H9 (cell line): ENCODE data around the gene MKI67. TPM values are rescaled to one million over a fixed set of nuclear protein-coding genes. Genes with fewer than 3 reads are reported as not detected.

ENCODE experiments used
- DNase-seq: peaks from one replicate; pipeline ENCODE4 v3.0.0-alpha.2; 2017
- H2AFZ ChIP-seq: one replicate; pipeline ENCODE4 v1.6.1; 2013; ENCODE audit warnings: mild to moderate bottlenecking, low read length, control low read depth, moderate library complexity
- H2AK5ac ChIP-seq: 2 replicates; pipeline ENCODE4 v1.6.1; 2013; ENCODE audit warnings: low read length, control low read depth, mixed read lengths; ENCODE audit not compliant: insufficient read length
- H2BK120ac ChIP-seq: one replicate; pipeline ENCODE4 v1.6.1; 2013; ENCODE audit warnings: low read depth, mild to moderate bottlenecking, low read length, control low read depth, inconsistent platforms; ENCODE audit not compliant: poor library complexity, severe bottlenecking
- H2BK12ac ChIP-seq: 2 replicates; pipeline ENCODE4 v1.6.1; 2013; ENCODE audit warnings: low read length, control low read depth, mixed read lengths, low read depth; ENCODE audit not compliant: insufficient read length
- H2BK15ac ChIP-seq: 2 replicates; pipeline ENCODE4 v1.6.1; 2013; ENCODE audit warnings: low read depth, low read length, control low read depth
- H2BK20ac ChIP-seq: one replicate; pipeline ENCODE4 v1.6.1; 2013; ENCODE audit warnings: low read depth, mild to moderate bottlenecking, low read length, control low read depth, inconsistent platforms; ENCODE audit not compliant: poor library complexity, severe bottlenecking
- H2BK5ac ChIP-seq: 2 replicates; pipeline ENCODE4 v1.6.1; 2013; ENCODE audit warnings: low read length, control low read depth, mixed read lengths; ENCODE audit not compliant: insufficient read length
- H3K14ac ChIP-seq: 2 replicates; pipeline ENCODE4 v1.6.1; 2013; ENCODE audit warnings: low read length, control low read depth; ENCODE audit not compliant: insufficient read depth
- H3K18ac ChIP-seq: 2 replicates; pipeline ENCODE4 v1.6.1; 2013; ENCODE audit warnings: low read depth, mild to moderate bottlenecking, mixed read lengths, low read length, control low read depth; ENCODE audit not compliant: insufficient read length
- H3K23ac ChIP-seq: 2 replicates; pipeline ENCODE4 v1.6.1; 2013; ENCODE audit warnings: low read length, control low read depth, mixed read lengths, low read depth; ENCODE audit not compliant: insufficient read length
- H3K23me2 ChIP-seq: 2 replicates; pipeline ENCODE4 v1.6.1; 2013; ENCODE audit warnings: low read depth, mild to moderate bottlenecking, mixed read lengths, low read length, control low read depth; ENCODE audit not compliant: insufficient read length, poor library complexity, severe bottlenecking
- H3K27ac ChIP-seq: 2 replicates; pipeline ENCODE4 v1.5.1; 2013; ENCODE audit warnings: low read length, control low read depth, mixed read lengths, low read depth; ENCODE audit not compliant: insufficient read length
- H3K27me3 ChIP-seq: 2 replicates; pipeline ENCODE4 v1.6.1; 2013; ENCODE audit warnings: low read length, control low read depth, inconsistent platforms; ENCODE audit not compliant: insufficient read depth
- H3K4ac ChIP-seq: 2 replicates; pipeline ENCODE4 v1.6.1; 2013; ENCODE audit warnings: low read depth, mild to moderate bottlenecking, control low read depth, inconsistent platforms, low read length, moderate library complexity
- H3K4me1 ChIP-seq: 2 replicates; pipeline ENCODE4 v1.6.1; 2013; ENCODE audit warnings: low read length, control low read depth, inconsistent platforms; ENCODE audit not compliant: insufficient read depth
- H3K4me2 ChIP-seq: 2 replicates; pipeline ENCODE4 v1.6.1; 2013; ENCODE audit warnings: low read length, control low read depth, mixed read lengths; ENCODE audit not compliant: insufficient read length, insufficient read depth
- H3K56ac ChIP-seq: 2 replicates; pipeline ENCODE4 v1.6.1; 2013; ENCODE audit warnings: low read depth, mild to moderate bottlenecking, mixed read lengths, low read length, control low read depth; ENCODE audit not compliant: insufficient read length
- H3K79me1 ChIP-seq: 2 replicates; pipeline ENCODE4 v1.6.1; 2013; ENCODE audit warnings: low read depth, mild to moderate bottlenecking, moderate library complexity, low read length, control low read depth, inconsistent platforms; ENCODE audit not compliant: insufficient read depth, poor library complexity, severe bottlenecking
- H3K79me2 ChIP-seq: 2 replicates; pipeline ENCODE4 v1.6.1; 2013; ENCODE audit warnings: low read length, control low read depth, inconsistent platforms; ENCODE audit not compliant: insufficient read depth
- H3K9ac ChIP-seq: 2 replicates; pipeline ENCODE4 v1.6.1; 2013; ENCODE audit warnings: low read length, control low read depth, mixed read lengths; ENCODE audit not compliant: insufficient read length; ENCODE audit errors: extremely low read depth
- H3K9me3 ChIP-seq: one replicate; pipeline ENCODE4 v1.6.1; 2013; ENCODE audit warnings: low read depth, low read length, inconsistent platforms; ENCODE audit not compliant: control insufficient read depth
- H3T11ph ChIP-seq: one replicate; pipeline ENCODE4 v1.6.1; 2013; ENCODE audit warnings: mild to moderate bottlenecking, low read length, control low read depth, inconsistent platforms
- H4K20me1 ChIP-seq: one replicate; pipeline ENCODE4 v1.6.1; 2013; ENCODE audit not compliant: control insufficient read depth, insufficient read length, insufficient read depth
- H4K5ac ChIP-seq: 2 replicates; pipeline ENCODE4 v1.6.1; 2013; ENCODE audit warnings: low read depth, mild to moderate bottlenecking, mixed read lengths, low read length, control low read depth; ENCODE audit not compliant: insufficient read length
- H4K8ac ChIP-seq: replicated peaks from 2 replicates; pipeline ENCODE4 v1.6.1; 2013; ENCODE audit warnings: low read length, control low read depth, mixed read lengths, low read depth; ENCODE audit not compliant: insufficient read length
- H4K91ac ChIP-seq: 2 replicates; pipeline ENCODE4 v1.6.1; 2013; ENCODE audit warnings: low read depth, mild to moderate bottlenecking, moderate library complexity, mixed read lengths, low read length, control low read depth; ENCODE audit not compliant: insufficient read length
- H3K27ac Mint-ChIP-seq, 3 experiments: 2 replicates in 2 of 3; 3 replicates in 1 of 3; pipeline ENCODE4 v1.8.0; 2020 to 2021; ENCODE audit warnings: mixed read lengths in 3 of 3, mild to moderate bottlenecking in 1 of 3, moderate library complexity in 1 of 3
- H3K27me3 Mint-ChIP-seq: 2 replicates; pipeline ENCODE4 v1.8.0; 2021; ENCODE audit warnings: low read depth, mild to moderate bottlenecking, moderate library complexity, mixed read lengths
- H3K36me3 Mint-ChIP-seq, 3 experiments: 2 replicates in 2 of 3; 3 replicates in 1 of 3; pipeline ENCODE4 v1.8.0; 2020 to 2021; ENCODE audit warnings: low read depth in 3 of 3, mixed read lengths in 3 of 3; ENCODE audit not compliant: insufficient read depth in 1 of 3
- H3K4me1 Mint-ChIP-seq, 2 experiments: 2 replicates each; pipeline ENCODE4 v1.8.0; 2020; ENCODE audit warnings: mixed read lengths in 2 of 2
- H3K4me3 Mint-ChIP-seq, 2 experiments: 2 replicates in 1 of 2; 3 replicates in 1 of 2; pipeline ENCODE4 v1.8.0; 2020 to 2021; ENCODE audit warnings: mild to moderate bottlenecking in 2 of 2, mixed read lengths in 2 of 2, moderate library complexity in 1 of 2
- H3K9me3 Mint-ChIP-seq, 2 experiments: 2 replicates in 1 of 2; 3 replicates in 1 of 2; pipeline ENCODE4 v1.8.0; 2020; ENCODE audit warnings: mild to moderate bottlenecking in 2 of 2, mixed read lengths in 2 of 2, moderate library complexity in 1 of 2
- total RNA-seq: library from RNA; stranded (reverse); gene quantifications from 2 replicates; pipeline ENCODE4 v1.2.1, GENCODE V29; 2021
- TF ChIP-seq, protein P1 (sequence below): fragments of 200-600 bp; sonication (generic); conservative IDR thresholded peaks from 3 replicates; pipeline ENCODE4 v1.8.0; 2021; ENCODE audit warnings: antibody characterized with exemption, mild to moderate bottlenecking

Gene MKI67
- total RNA-seq, 1 experiment from 2014 or later = 108 TPM

DNA sequence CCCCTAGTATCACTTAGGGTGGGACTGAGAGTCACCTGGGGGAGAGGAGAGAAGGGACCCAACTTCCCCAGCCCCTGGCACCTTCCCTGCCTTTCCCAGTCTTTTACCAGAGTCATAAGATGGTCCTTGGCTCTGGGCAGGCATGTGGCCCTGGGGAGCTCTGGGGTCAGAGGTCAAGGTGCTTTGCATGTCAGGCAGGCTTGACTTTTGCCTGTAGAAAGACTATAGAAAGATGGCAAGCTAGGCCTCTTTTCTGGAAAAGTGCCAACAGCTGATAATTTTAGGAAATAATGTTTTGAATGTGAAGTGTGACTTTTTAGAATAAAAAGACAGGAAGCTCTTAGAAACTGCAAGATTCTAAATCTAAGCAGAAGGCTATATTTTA, 67.5 kb downstream of the MKI67 start:
- H3K4ac ChIP-seq = no peak overlapping the region
- H3K18ac ChIP-seq = no peak overlapping the region
- H3K27ac ChIP-seq = no peak overlapping the region
- H3K9ac ChIP-seq = no peak overlapping the region
- no peak overlapping the region for H2BK15ac ChIP-seq
- H3K79me2 ChIP-seq = no peaks in the 10 kb centered on the region
- Mint-ChIP-seq H3K27ac (no peak overlapping the region), H3K27me3 (no peaks in the 10 kb centered on the region), H3K4me3 (no peak overlapping the region), H3K9me3 (no peaks in the 10 kb centered on the region), H3K36me3 (no peaks in the 10 kb centered on the region; a peak in 1 of 7 replicates), H3K4me1 (peaks cover 19% of the 10 kb centered on the region in 2 experiments)
- TF ChIP-seq, protein P1, sequence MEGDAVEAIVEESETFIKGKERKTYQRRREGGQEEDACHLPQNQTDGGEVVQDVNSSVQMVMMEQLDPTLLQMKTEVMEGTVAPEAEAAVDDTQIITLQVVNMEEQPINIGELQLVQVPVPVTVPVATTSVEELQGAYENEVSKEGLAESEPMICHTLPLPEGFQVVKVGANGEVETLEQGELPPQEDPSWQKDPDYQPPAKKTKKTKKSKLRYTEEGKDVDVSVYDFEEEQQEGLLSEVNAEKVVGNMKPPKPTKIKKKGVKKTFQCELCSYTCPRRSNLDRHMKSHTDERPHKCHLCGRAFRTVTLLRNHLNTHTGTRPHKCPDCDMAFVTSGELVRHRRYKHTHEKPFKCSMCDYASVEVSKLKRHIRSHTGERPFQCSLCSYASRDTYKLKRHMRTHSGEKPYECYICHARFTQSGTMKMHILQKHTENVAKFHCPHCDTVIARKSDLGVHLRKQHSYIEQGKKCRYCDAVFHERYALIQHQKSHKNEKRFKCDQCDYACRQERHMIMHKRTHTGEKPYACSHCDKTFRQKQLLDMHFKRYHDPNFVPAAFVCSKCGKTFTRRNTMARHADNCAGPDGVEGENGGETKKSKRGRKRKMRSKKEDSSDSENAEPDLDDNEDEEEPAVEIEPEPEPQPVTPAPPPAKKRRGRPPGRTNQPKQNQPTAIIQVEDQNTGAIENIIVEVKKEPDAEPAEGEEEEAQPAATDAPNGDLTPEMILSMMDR = no peak
- H2BK120ac ChIP-seq = no peak overlapping the region
- no peak overlapping the region for H2BK20ac ChIP-seq
- no peak overlapping the region for H2BK5ac ChIP-seq
- H3K27me3 ChIP-seq = no peaks in the 10 kb centered on the region
- H2AK5ac ChIP-seq = no peak overlapping the region
- no peak overlapping the region for H4K5ac ChIP-seq
- no peak overlapping the region for H4K8ac ChIP-seq
- H3K4me1 ChIP-seq = peaks cover 2% of the 10 kb centered on the region; the same call in 1 of the 2 replicates
- DNase-seq = no peak
- no peaks in the 10 kb centered on the region for H4K20me1 ChIP-seq
- H3K9me3 ChIP-seq = no peaks in the 10 kb centered on the region
- H3K4me2 ChIP-seq = no peak overlapping the region
- no peaks in the 10 kb centered on the region for H3K23me2 ChIP-seq
- no peak overlapping the region for H3K56ac ChIP-seq
- H3K23ac ChIP-seq = no peak overlapping the region
- no peak overlapping the region for H2BK12ac ChIP-seq
- no peak overlapping the region for H2AFZ ChIP-seq
- H3K79me1 ChIP-seq = no peaks in the 10 kb centered on the region
- H4K91ac ChIP-seq = no peak overlapping the region
- H3K14ac ChIP-seq = no peak overlapping the region
- no peak overlapping the region for H3T11ph ChIP-seq
